ENCODE measurements around the gene PLPP7.
A peak's percentile ranks its signal among the peaks of the same experiment; 100 is the strongest.

The PLPP7 gene

DNA sequence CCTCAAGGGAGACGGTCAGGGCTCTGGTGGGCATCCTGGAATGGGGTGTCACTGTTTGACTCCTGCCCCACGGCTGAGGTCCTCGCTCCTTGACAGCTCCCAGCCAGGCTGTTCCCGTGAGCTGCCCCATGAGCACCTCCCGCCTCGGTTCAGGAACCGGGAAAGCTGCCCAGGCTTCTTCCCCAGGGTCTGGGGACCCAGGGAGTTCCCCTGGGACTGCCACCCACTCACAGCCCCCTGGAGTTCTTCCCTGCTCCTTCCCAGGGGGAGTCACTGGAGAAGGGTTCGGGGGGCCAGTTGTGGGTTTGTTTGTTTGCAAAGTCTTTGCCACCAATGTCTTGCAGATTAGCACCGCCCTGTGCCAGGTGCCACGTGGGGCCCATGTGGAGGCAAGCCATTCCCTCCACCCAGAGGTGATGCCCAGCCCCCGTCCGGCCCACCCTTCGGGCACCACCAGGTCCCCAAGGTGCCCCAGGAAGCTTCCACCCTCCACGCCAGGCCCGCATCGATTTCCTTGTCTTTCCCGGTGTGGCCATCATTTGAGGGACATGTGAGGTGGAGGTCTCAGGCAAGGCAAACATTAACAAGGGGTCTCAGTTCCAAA, 1.3 kb downstream of the PLPP7 start:
- Histone ChIP-seq H3K27ac (ENCODE audit: low read length, poor library complexity, severe bottlenecking) (no peak overlapping the region), H2BK12ac (ENCODE audit: low read length in 2 of 2) (no peak overlapping the region), H3K4me3 (ENCODE audit: insufficient read depth in 1 of 2, low read depth in 1 of 2, low read length in 2 of 2) (peak overlapping the region in 1 of 2 experiments; percentile 81), H2BK15ac (ENCODE audit: low read depth, poor library complexity, severe bottlenecking) (no peak overlapping the region), H3K9ac (ENCODE audit: low read length) (peak overlapping the region; percentile 92), H4K8ac (ENCODE audit: low read length) (no peak overlapping the region), H2BK120ac (ENCODE audit: low read depth, low read length) (no peak overlapping the region), H3K4me1 (ENCODE audit: control insufficient read depth, insufficient read depth, low read depth, low read length) (peaks cover 5% of the 10 kb centered on the region), H3K14ac (ENCODE audit: low read length in 2 of 2) (no peak overlapping the region), H2BK5ac (ENCODE audit: low read depth, low read length, poor library complexity, severe bottlenecking) (no peak overlapping the region), H3K9me3 (ENCODE audit: control insufficient read depth, low read length) (no peaks in the 10 kb centered on the region), H3K18ac (ENCODE audit: low read depth in 1 of 2, low read length in 2 of 2) (no peak overlapping the region), H2AFZ (ENCODE audit: low read depth, low read length) (no peak overlapping the region), H3K27me3 (ENCODE audit: control insufficient read depth in 1 of 2, insufficient read depth in 1 of 2, low read length in 2 of 2) (peaks cover 0 to 7% of the 10 kb centered on the region in 2 experiments), H3K4me2 (ENCODE audit: low read length, poor library complexity, severe bottlenecking) (no peak overlapping the region), H3K79me1 (replicated peaks; ENCODE audit: low read length, poor library complexity, severe bottlenecking) (no peaks in the 10 kb centered on the region), H3K4ac (ENCODE audit: low read depth in 1 of 2, low read length in 2 of 2) (no peak overlapping the region), H3K23ac (ENCODE audit: low read length in 2 of 2) (no peak overlapping the region), H2AK5ac (ENCODE audit: low read length, severe bottlenecking) (no peak overlapping the region), H4K91ac (ENCODE audit: low read length) (no peak overlapping the region), H3K36me3 (ENCODE audit: control insufficient read depth in 1 of 2, insufficient read depth in 2 of 2, low read depth in 1 of 2, low read length in 2 of 2) (peaks cover 0 to 27% of the 10 kb centered on the region in 2 experiments)
- no peak for DNase-seq
- 93% methylated on average over 17 of the region's 17 CpGs for WGBS

DNA sequence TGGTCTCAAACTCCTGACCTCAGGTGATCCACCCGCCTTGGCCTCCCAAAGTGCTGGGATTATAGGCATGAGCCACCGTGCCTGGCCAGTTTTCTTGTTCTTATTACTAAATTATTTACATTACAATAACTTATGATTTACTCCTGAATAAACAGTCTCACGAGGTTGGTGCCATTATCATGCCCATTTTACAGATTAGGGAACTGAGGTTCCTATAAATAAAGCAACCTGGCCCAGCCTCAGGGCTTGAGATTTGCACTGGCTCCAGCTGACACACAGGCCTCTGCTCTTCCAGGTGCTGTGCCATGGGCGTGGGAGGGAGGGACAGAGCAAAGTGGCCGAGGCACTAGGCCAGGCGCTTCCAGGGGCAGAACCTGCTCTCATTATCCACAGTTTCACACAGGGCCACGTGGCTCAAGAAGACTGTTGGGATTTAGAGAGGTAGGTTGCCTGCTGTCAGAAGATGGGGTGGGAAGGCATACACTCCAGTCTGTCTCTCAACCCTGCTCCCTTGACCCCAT, 2.3 kb downstream of the PLPP7 start:
- H2BK15ac ChIP-seq (ENCODE audit: low read depth, poor library complexity, severe bottlenecking): no peak overlapping the region
- no peak overlapping the region for H3K4me3 ChIP-seq (ENCODE audit: insufficient read depth in 1 of 2, low read depth in 1 of 2, low read length in 2 of 2)
- H2BK5ac ChIP-seq (ENCODE audit: low read depth, low read length, poor library complexity, severe bottlenecking): no peak overlapping the region
- H4K91ac ChIP-seq (ENCODE audit: low read length): no peak overlapping the region
- no peak overlapping the region for H2AFZ ChIP-seq (ENCODE audit: low read depth, low read length)
- no peak overlapping the region for H4K8ac ChIP-seq (ENCODE audit: low read length)
- H2BK12ac ChIP-seq (ENCODE audit: low read length in 2 of 2): no peak overlapping the region
- H2BK120ac ChIP-seq (ENCODE audit: low read depth, low read length): no peak overlapping the region
- H2AK5ac ChIP-seq (ENCODE audit: low read length, severe bottlenecking): no peak overlapping the region
- H3K23ac ChIP-seq (ENCODE audit: low read length in 2 of 2): peak overlapping the region in 1 of 2 experiments; percentile 9
- peaks cover 0 to 27% of the 10 kb centered on the region in 2 experiments for H3K36me3 ChIP-seq (ENCODE audit: control insufficient read depth in 1 of 2, insufficient read depth in 2 of 2, low read depth in 1 of 2, low read length in 2 of 2)
- no peak overlapping the region for H3K4me2 ChIP-seq (ENCODE audit: low read length, poor library complexity, severe bottlenecking)
- 80% methylated on average over 2 of the region's 7 CpGs for WGBS
- no peaks in the 10 kb centered on the region for H3K79me1 ChIP-seq (replicated peaks; ENCODE audit: low read length, poor library complexity, severe bottlenecking)
- no peak overlapping the region for H3K14ac ChIP-seq (ENCODE audit: low read length in 2 of 2)
- no peak overlapping the region for H3K9ac ChIP-seq (ENCODE audit: low read length)
- no peak overlapping the region for H3K27ac ChIP-seq (ENCODE audit: low read length, poor library complexity, severe bottlenecking)
- no peaks in the 10 kb centered on the region for H3K9me3 ChIP-seq (ENCODE audit: control insufficient read depth, low read length)
- H3K27me3 ChIP-seq (ENCODE audit: control insufficient read depth in 1 of 2, insufficient read depth in 1 of 2, low read length in 2 of 2): peaks cover 0 to 11% of the 10 kb centered on the region in 2 experiments
- H3K18ac ChIP-seq (ENCODE audit: low read depth in 1 of 2, low read length in 2 of 2): no peak overlapping the region
- H3K4me1 ChIP-seq (ENCODE audit: control insufficient read depth, insufficient read depth, low read depth, low read length): peaks cover 5% of the 10 kb centered on the region
- DNase-seq: no peak
- no peak overlapping the region for H3K4ac ChIP-seq (ENCODE audit: low read depth in 1 of 2, low read length in 2 of 2)

DNA sequence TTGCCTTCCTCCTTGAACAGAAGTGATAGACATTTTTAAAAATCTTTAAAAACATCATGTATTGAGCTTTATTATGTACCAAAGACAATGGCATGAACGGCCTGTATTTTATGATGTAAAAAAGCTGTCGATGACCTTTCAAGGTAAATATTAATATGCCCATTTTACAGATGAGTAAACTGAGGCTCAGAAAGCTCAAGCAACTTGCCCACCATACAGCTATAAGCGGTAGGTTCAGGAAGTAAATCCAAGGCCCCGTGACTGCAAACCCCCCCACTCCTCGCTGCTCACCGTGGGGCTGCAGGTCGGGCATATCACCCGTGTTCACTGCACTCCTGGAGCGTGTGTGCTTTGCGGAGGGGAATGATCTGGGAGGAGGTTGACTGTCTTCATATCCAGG, 3.4 kb downstream of the PLPP7 start:
- no peak overlapping the region for H3K4me2 ChIP-seq (ENCODE audit: low read length, poor library complexity, severe bottlenecking)

DNA sequence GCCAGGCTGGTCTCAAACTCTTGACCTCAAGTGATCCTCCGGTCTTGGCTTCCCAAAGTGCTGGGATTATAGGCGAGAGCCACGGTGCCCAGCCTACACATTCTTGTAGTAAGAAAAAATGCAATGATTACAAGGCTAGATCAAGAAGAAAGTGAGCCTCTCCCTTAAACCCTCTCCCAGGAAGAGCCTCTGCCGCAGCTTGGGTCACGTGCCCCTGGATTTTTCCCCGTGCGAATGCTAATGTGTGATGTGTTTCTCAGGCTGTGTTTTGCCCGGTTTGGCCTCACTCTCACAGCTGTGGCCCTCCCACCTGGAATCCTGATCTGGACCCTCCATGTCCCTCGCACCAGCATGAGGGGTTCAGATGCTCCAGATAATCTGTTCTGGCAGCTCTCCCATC, 6.9 kb downstream of the PLPP7 start:
- Histone ChIP-seq H2AFZ (ENCODE audit: low read depth, low read length) (no peak overlapping the region), H3K14ac (ENCODE audit: low read length in 2 of 2) (no peak overlapping the region), H2BK15ac (ENCODE audit: low read depth, poor library complexity, severe bottlenecking) (no peak overlapping the region), H3K18ac (ENCODE audit: low read depth in 1 of 2, low read length in 2 of 2) (no peak overlapping the region), H3K9me3 (ENCODE audit: control insufficient read depth, low read length) (no peaks in the 10 kb centered on the region), H2AK5ac (ENCODE audit: low read length, severe bottlenecking) (no peak overlapping the region), H3K9ac (ENCODE audit: low read length) (no peak overlapping the region), H3K79me1 (replicated peaks; ENCODE audit: low read length, poor library complexity, severe bottlenecking) (no peaks in the 10 kb centered on the region), H2BK12ac (ENCODE audit: low read length in 2 of 2) (no peak overlapping the region), H4K91ac (ENCODE audit: low read length) (no peak overlapping the region), H3K4ac (ENCODE audit: low read depth in 1 of 2, low read length in 2 of 2) (no peak overlapping the region), H3K23ac (ENCODE audit: low read length in 2 of 2) (no peak overlapping the region), H2BK120ac (ENCODE audit: low read depth, low read length) (no peak overlapping the region), H3K27ac (ENCODE audit: low read length, poor library complexity, severe bottlenecking) (no peak overlapping the region), H3K4me2 (ENCODE audit: low read length, poor library complexity, severe bottlenecking) (no peak overlapping the region), H3K36me3 (ENCODE audit: control insufficient read depth in 1 of 2, insufficient read depth in 2 of 2, low read depth in 1 of 2, low read length in 2 of 2) (peaks cover 0 to 27% of the 10 kb centered on the region in 2 experiments), H4K8ac (ENCODE audit: low read length) (no peak overlapping the region), H3K27me3 (ENCODE audit: control insufficient read depth in 1 of 2, insufficient read depth in 1 of 2, low read length in 2 of 2) (peaks cover 0 to 18% of the 10 kb centered on the region in 2 experiments), H2BK5ac (ENCODE audit: low read depth, low read length, poor library complexity, severe bottlenecking) (no peak overlapping the region), H3K4me3 (ENCODE audit: insufficient read depth in 1 of 2, low read depth in 1 of 2, low read length in 2 of 2) (no peak overlapping the region), H3K4me1 (ENCODE audit: control insufficient read depth, insufficient read depth, low read depth, low read length) (no peaks in the 10 kb centered on the region)
- 87% methylated on average over 6 of the region's 9 CpGs for WGBS
- no peak for DNase-seq

More for the DNA sequence above, 3.4 kb downstream of the PLPP7 start:
- Histone ChIP-seq H2BK15ac (ENCODE audit: low read depth, poor library complexity, severe bottlenecking) (no peak overlapping the region), H3K27me3 (ENCODE audit: control insufficient read depth in 1 of 2, insufficient read depth in 1 of 2, low read length in 2 of 2) (peaks cover 0 to 13% of the 10 kb centered on the region in 2 experiments), H4K91ac (ENCODE audit: low read length) (no peak overlapping the region), H3K27ac (ENCODE audit: low read length, poor library complexity, severe bottlenecking) (no peak overlapping the region), H2BK12ac (ENCODE audit: low read length in 2 of 2) (no peak overlapping the region), H2BK5ac (ENCODE audit: low read depth, low read length, poor library complexity, severe bottlenecking) (no peak overlapping the region), H3K4ac (ENCODE audit: low read depth in 1 of 2, low read length in 2 of 2) (no peak overlapping the region), H3K79me1 (replicated peaks; ENCODE audit: low read length, poor library complexity, severe bottlenecking) (no peaks in the 10 kb centered on the region), H3K23ac (ENCODE audit: low read length in 2 of 2) (no peak overlapping the region), H3K4me3 (ENCODE audit: insufficient read depth in 1 of 2, low read depth in 1 of 2, low read length in 2 of 2) (no peak overlapping the region), H3K9ac (ENCODE audit: low read length) (no peak overlapping the region), H3K4me1 (ENCODE audit: control insufficient read depth, insufficient read depth, low read depth, low read length) (peaks cover 5% of the 10 kb centered on the region), H2AK5ac (ENCODE audit: low read length, severe bottlenecking) (no peak overlapping the region), H3K14ac (ENCODE audit: low read length in 2 of 2) (no peak overlapping the region), H3K18ac (ENCODE audit: low read depth in 1 of 2, low read length in 2 of 2) (no peak overlapping the region), H2BK120ac (ENCODE audit: low read depth, low read length) (no peak overlapping the region), H2AFZ (ENCODE audit: low read depth, low read length) (no peak overlapping the region), H3K9me3 (ENCODE audit: control insufficient read depth, low read length) (no peaks in the 10 kb centered on the region), H4K8ac (ENCODE audit: low read length) (no peak overlapping the region), H3K36me3 (ENCODE audit: control insufficient read depth in 1 of 2, insufficient read depth in 2 of 2, low read depth in 1 of 2, low read length in 2 of 2) (peaks cover 0 to 27% of the 10 kb centered on the region in 2 experiments)
- WGBS: 97% methylated on average over 9 of the region's 10 CpGs
- no peak for DNase-seq

Data from mesenchymal stem cell (in vitro differentiated cells and primary cell).